ENCODE data around the gene DDTL.

The DDTL gene

GRCh38 chr22:24006207-24006913 is 39.7 kb downstream of the DDTL start:
- DNase-seq (ENCODE audit: low read depth), result no peak

- no peak for DNase-seq (ENCODE audit: low read depth)
Measured at GRCh38 chr22:24006914-24007214, 40.2 kb downstream of the DDTL start.

GRCh38 chr22:24007253-24008021 is 40.7 kb downstream of the DDTL start:
- no peak for DNase-seq (ENCODE audit: low read depth)

- DNase-seq (ENCODE audit: low read depth), result no peak
Measured at GRCh38 chr22:24008022-24008283, 41.3 kb downstream of the DDTL start.

- DNase-seq (ENCODE audit: low read depth), result no peak
Measured at GRCh38 chr22:24008381-24009226, 41.9 kb downstream of the DDTL start.

- DNase-seq (ENCODE audit: low read depth), result no peak
Measured at GRCh38 chr22:24009227-24010017, 42.7 kb downstream of the DDTL start.

GRCh38 chr22:24010018-24010391 is 43.3 kb downstream of the DDTL start:
- no peak for DNase-seq (ENCODE audit: low read depth)

- no peak for DNase-seq (ENCODE audit: low read depth)
Measured at GRCh38 chr22:24011735-24012068, 45.0 kb downstream of the DDTL start.

- no peak for DNase-seq (ENCODE audit: low read depth)
Measured at GRCh38 chr22:24016156-24016555, 49.5 kb downstream of the DDTL start.

- no peak for DNase-seq (ENCODE audit: low read depth)
Measured at GRCh38 chr22:24021304-24021703, 54.6 kb downstream of the DDTL start.
